Measurements from ENCODE around the gene LARGE1.

LARGE1 gene

GRCh38 chr22:33819743-33820142, 100.5 kb downstream of the LARGE1 start:
- Histone ChIP-seq H3K9me3 (no peaks in the 10 kb centered on the region; the same call in 1 of the 2 replicates), H3K4me1 (no peaks in the 10 kb centered on the region), H3K36me3 (no peaks in the 10 kb centered on the region), H3K27me3 (no peaks in the 10 kb centered on the region), H3K4me3 (ENCODE audit: low read depth, low read length) (no peak overlapping the region)
- DNase-seq: no peak
- TF ChIP-seq CTCF (IDR thresholded peaks at IDR 0.05; ENCODE audit: low read depth, low read length): no peak

GRCh38 chr22:33817512-33818127, 102.7 kb downstream of the LARGE1 start:
- Histone ChIP-seq H3K4me3 (ENCODE audit: low read depth, low read length) (no peak overlapping the region), H3K36me3 (no peaks in the 10 kb centered on the region), H3K27me3 (no peaks in the 10 kb centered on the region), H3K9me3 (no peaks in the 10 kb centered on the region; the same call in 1 of the 2 replicates), H3K4me1 (no peaks in the 10 kb centered on the region)
- TF ChIP-seq CTCF (IDR thresholded peaks at IDR 0.05; ENCODE audit: low read depth, low read length): no peak
- no peak for DNase-seq

- H3K27me3 ChIP-seq: no peaks in the 10 kb centered on the region
- no peak for TF ChIP-seq CTCF (IDR thresholded peaks at IDR 0.05; ENCODE audit: low read depth, low read length)
- no peaks in the 10 kb centered on the region for H3K36me3 ChIP-seq
- DNase-seq: no peak
- H3K4me1 ChIP-seq: no peaks in the 10 kb centered on the region
- H3K4me3 ChIP-seq (ENCODE audit: low read depth, low read length): no peak overlapping the region
- H3K9me3 ChIP-seq: no peaks in the 10 kb centered on the region; the same call in 1 of the 2 replicates
Measured at GRCh38 chr22:33812360-33812977, 107.8 kb downstream of the LARGE1 start.

GRCh38 chr22:33811686-33812085, 108.6 kb downstream of the LARGE1 start:
- no peak for TF ChIP-seq CTCF (IDR thresholded peaks at IDR 0.05; ENCODE audit: low read depth, low read length)
- Histone ChIP-seq H3K36me3 (no peaks in the 10 kb centered on the region), H3K9me3 (no peaks in the 10 kb centered on the region), H3K4me1 (no peaks in the 10 kb centered on the region), H3K27me3 (no peaks in the 10 kb centered on the region), H3K4me3 (ENCODE audit: low read depth, low read length) (no peak overlapping the region)
- DNase-seq: no peak

GRCh38 chr22:33811208-33811607, 109.1 kb downstream of the LARGE1 start:
- H3K36me3 ChIP-seq: no peaks in the 10 kb centered on the region
- no peaks in the 10 kb centered on the region for H3K4me1 ChIP-seq
- no peak for TF ChIP-seq CTCF (IDR thresholded peaks at IDR 0.05; ENCODE audit: low read depth, low read length)
- DNase-seq: no peak
- no peaks in the 10 kb centered on the region for H3K9me3 ChIP-seq
- H3K27me3 ChIP-seq: no peaks in the 10 kb centered on the region
- H3K4me3 ChIP-seq (ENCODE audit: low read depth, low read length): no peak overlapping the region

GRCh38 chr22:33807470-33807869, 112.8 kb downstream of the LARGE1 start:
- H3K9me3 ChIP-seq: no peaks in the 10 kb centered on the region; the same call in 1 of the 2 replicates
- no peaks in the 10 kb centered on the region for H3K27me3 ChIP-seq
- no peak overlapping the region for H3K4me3 ChIP-seq (ENCODE audit: low read depth, low read length)
- no peaks in the 10 kb centered on the region for H3K4me1 ChIP-seq
- TF ChIP-seq CTCF (IDR thresholded peaks at IDR 0.05; ENCODE audit: low read depth, low read length): no peak
- no peak for DNase-seq
- no peaks in the 10 kb centered on the region for H3K36me3 ChIP-seq

All from BE2C (cell line).